K562 (cell line): ENCODE measurements around the gene MED20. TPM values are rescaled to one million over a fixed set of nuclear protein-coding genes. Genes with fewer than 3 reads are reported as not detected.

Experiments
- CREB1 ChIP-seq, 2 experiments: sonication (generic) in 1 of 2; formaldehyde crosslinking in 1 of 2; IDR thresholded peaks; 2 replicates each; pipeline versions ENCODE4 v1.6.1 to v1.8.0; 2012 to 2022; ENCODE audit warnings: inconsistent platforms in 1 of 2, mild to moderate bottlenecking in 1 of 2, missing genetic modification reagents in 1 of 2, moderate library complexity in 1 of 2
- E2F3 ChIP-seq: fragments of 250-450 bp; sonication (Bioruptor Pico); IDR thresholded peaks from 2 replicates; pipeline ENCODE4 v1.4.0; 2020; ENCODE audit warnings: mild to moderate bottlenecking
- HDGF ChIP-seq: fragments of 450-650 bp; IDR thresholded peaks from 2 replicates; pipeline ENCODE4 v1.6.1; 2016
- LARP7 ChIP-seq: fragments of 450-650 bp; IDR thresholded peaks from 2 replicates; pipeline ENCODE4 v1.6.1; 2016
- MEF2A ChIP-seq: IDR thresholded peaks from 2 replicates; pipeline ENCODE4 v1.6.1; 2011; ENCODE audit warnings: low read depth, mild to moderate bottlenecking, low read length, moderate library complexity; ENCODE audit not compliant: control insufficient read depth
- MYNN ChIP-seq, 2 experiments: sonication (generic); formaldehyde crosslinking in 1 of 2; IDR thresholded peaks; 2 replicates each; pipeline versions ENCODE4 v1.5.0 to v1.6.1; 2016 to 2020; ENCODE audit warnings: antibody characterized with exemption in 1 of 2, missing genetic modification reagents in 1 of 2
- OTX1 ChIP-seq: fragments of 450-650 bp; formaldehyde crosslinking; IDR thresholded peaks from 2 replicates; pipeline ENCODE4 v1.4.0; 2022; ENCODE audit warnings: mild to moderate bottlenecking
- RBM22 ChIP-seq: fragments of 200-400 bp; formaldehyde crosslinking; IDR thresholded peaks from 2 replicates; pipeline ENCODE4 v1.6.1; 2018; ENCODE audit warnings: low read length, low read depth; ENCODE audit not compliant: poor library complexity, severe bottlenecking
- SRSF1 ChIP-seq: fragments of 200-400 bp; formaldehyde crosslinking; IDR thresholded peaks from 2 replicates; pipeline ENCODE4 v1.6.1; 2017; ENCODE audit warnings: mild to moderate bottlenecking, low read depth, low read length, moderate library complexity
- ZNF165 ChIP-seq: fragments of 250-450 bp; sonication (Bioruptor Pico); IDR thresholded peaks from 2 replicates; pipeline ENCODE4 v1.4.0; 2020; ENCODE audit warnings: borderline replicate concordance
- ZNF408 ChIP-seq: fragments of 250-450 bp; sonication (Bioruptor Pico); IDR thresholded peaks from 2 replicates; pipeline ENCODE4 v1.4.0; 2020; ENCODE audit warnings: low read depth, mild to moderate bottlenecking, moderate library complexity
- ZNF561 ChIP-seq: fragments of 450-650 bp; formaldehyde crosslinking; conservative IDR thresholded peaks from 2 replicates; pipeline ENCODE4 v1.4.0; 2020; ENCODE audit warnings: mild to moderate bottlenecking, moderate library complexity
- ZNF589 ChIP-seq: fragments of 200-800 bp; sonication (Bioruptor generic); IDR thresholded peaks from 2 replicates; pipeline ENCODE4 v1.6.1; 2016; ENCODE audit warnings: low read depth, missing genetic modification characterization, missing compliant biosample characterization
- ZNF766 ChIP-seq: fragments of 200-800 bp; sonication (Bioruptor generic); conservative IDR thresholded peaks from 2 replicates; pipeline ENCODE4 v1.6.1; 2016; ENCODE audit warnings: missing genetic modification characterization, missing compliant biosample characterization
- ZNF79 ChIP-seq: fragments of 250-450 bp; sonication (Bioruptor Pico); IDR thresholded peaks from 2 replicates; pipeline ENCODE4 v1.4.0; 2020; ENCODE audit warnings: low read depth, mild to moderate bottlenecking, moderate library complexity
- ZZZ3 ChIP-seq: fragments of 450-650 bp; IDR thresholded peaks from 2 replicates; pipeline ENCODE4 v1.6.1; 2016; ENCODE audit warnings: antibody characterized with exemption, mild to moderate bottlenecking, moderate library complexity
- polyA plus RNA-seq, 8 experiments: library from polyadenylated mRNA; depleted of rRNA in 4 of 8; stranded (reverse) in 5 of 8; unstranded in 3 of 8; fragments of >200 nt; fragmentation: Nextera tagmentation in 2 of 8; fragmentation: Illumina TruSeq in 1 of 8; extraction: Ambion mirVana in 2 of 8; extraction: Trizol in 1 of 8; gene quantifications; 2 replicates each; pipeline versions ENCODE4 v1.2.1 to v1.2.3, GENCODE V29; 2011 to 2014; ENCODE audit warnings: inconsistent platforms in 1 of 8, missing spikeins in 1 of 8
- total RNA-seq, 7 experiments: library from RNA; depleted of rRNA in 6 of 7; stranded (reverse); fragments of >200 nt in 6 of 7; fragmentation: Illumina TruSeq in 2 of 7; extraction: Trizol in 2 of 7; gene quantifications; 2 replicates each; pipeline versions ENCODE4 v1.2.1 to v1.2.3, GENCODE V29; 2011 to 2021; ENCODE audit warnings: low replicate concordance in 1 of 7
- TF ChIP-seq, protein P1 (sequence below), 3 experiments: fragments of 200-800 bp in 1 of 3; sonication (Bioruptor generic) in 1 of 3; sonication (generic) in 1 of 3; formaldehyde crosslinking in 1 of 3; IDR thresholded peaks; 2 replicates each; pipeline versions ENCODE4 v1.6.1 to v1.8.0; 2016 to 2022; ENCODE audit warnings: mild to moderate bottlenecking in 2 of 3, missing compliant biosample characterization in 2 of 3, missing genetic modification characterization in 2 of 3, missing genetic modification reagents in 1 of 3
- TF ChIP-seq, protein P2 (sequence below): fragments of 250-450 bp; sonication (Bioruptor Pico); IDR thresholded peaks from 2 replicates; pipeline ENCODE4 v1.5.0; 2022; ENCODE audit warnings: mild to moderate bottlenecking
- TF ChIP-seq, protein P3 (sequence below): fragments of 450-650 bp; IDR thresholded peaks from 2 replicates; pipeline ENCODE4 v1.6.1; 2016
- TF ChIP-seq, protein P4 (sequence below), 2 experiments: IDR thresholded peaks; 2 replicates each; pipeline ENCODE4 v1.6.1; 2012; ENCODE audit warnings: improper control_type of control experiment in 2 of 2, low read depth in 2 of 2, low read length in 2 of 2, borderline replicate concordance in 1 of 2

The MED20 gene
- total and polyA plus RNA-seq, 9 of the 15 experiments (the other 6 are each of a cell fraction or from before 2014, with no cell fraction given): 27.3 to 80.9 (median 46.0) TPM

DNA sequence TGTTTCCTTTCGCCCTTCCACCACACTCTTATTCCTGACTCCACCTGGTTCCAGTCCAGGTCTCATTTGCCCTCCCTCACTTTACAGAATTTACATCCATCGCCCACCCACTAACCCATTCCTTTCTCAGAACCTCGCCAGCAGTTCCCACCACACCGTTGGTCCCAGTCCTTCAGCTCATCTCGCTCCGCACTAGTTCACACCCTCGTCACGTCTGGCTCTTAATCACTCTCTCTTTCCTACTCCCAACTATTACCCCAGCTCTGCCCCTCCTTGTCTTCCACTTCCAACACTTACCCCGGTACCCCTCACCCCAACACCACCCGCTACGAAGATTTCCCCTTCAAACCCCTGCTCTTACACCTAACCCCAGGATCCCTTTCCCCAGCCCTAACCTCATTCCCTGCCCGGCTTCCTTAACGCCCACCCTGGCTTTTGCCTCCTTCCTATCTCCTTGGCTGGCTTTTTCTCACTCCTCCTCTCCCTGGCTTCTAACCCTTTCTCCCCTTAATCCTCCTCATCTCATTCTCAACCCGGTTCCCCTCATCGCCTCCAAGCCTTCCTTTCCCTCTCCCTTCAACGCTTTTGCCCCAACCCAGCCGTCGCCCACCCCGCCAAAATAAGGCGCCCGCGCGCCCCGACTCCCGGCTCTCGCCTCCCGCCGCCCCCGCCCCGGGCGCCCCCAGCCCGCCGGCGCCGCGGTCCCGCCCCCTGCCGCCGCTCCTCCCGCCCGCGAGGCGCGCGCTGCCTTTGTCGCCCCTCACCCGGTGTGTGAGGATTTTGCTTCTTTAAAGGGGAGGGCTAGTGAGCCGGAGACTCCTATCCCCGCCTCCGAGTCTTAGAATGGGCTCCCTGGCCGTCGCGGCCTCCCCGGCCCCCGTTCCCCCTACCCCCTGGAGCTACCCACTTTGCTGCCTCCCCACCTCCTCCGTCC is 26.3 kb downstream of the MED20 start (continued):
- TF ChIP-seq, protein P1, sequence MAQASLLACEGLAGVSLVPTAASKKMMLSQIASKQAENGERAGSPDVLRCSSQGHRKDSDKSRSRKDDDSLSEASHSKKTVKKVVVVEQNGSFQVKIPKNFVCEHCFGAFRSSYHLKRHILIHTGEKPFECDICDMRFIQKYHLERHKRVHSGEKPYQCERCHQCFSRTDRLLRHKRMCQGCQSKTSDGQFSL (CRISPR knock-in tag; IDR thresholded peaks at IDR 0.05): no peak
- TF ChIP-seq, protein P1 (tag; IDR thresholded peaks at IDR 0.05): no peak
- TF ChIP-seq MEF2A: no peak
- no peak for TF ChIP-seq HDGF
- no peak for TF ChIP-seq ZNF561 (CRISPR knock-in tag)
- no peak for TF ChIP-seq ZNF408 (CRISPR knock-in tag)
- TF ChIP-seq ZNF165 (CRISPR knock-in tag): no peak
- no peak for TF ChIP-seq ZNF766 (CRISPR knock-in tag)
- no peak for TF ChIP-seq RBM22
- peak; percentile 62; the same call in 1 of the 2 replicates for TF ChIP-seq OTX1 (CRISPR knock-in tag)
- no peak for TF ChIP-seq SRSF1
- TF ChIP-seq ZNF589 (CRISPR knock-in tag): no peak
- TF ChIP-seq E2F3 (CRISPR knock-in tag): no peak
- TF ChIP-seq, protein P2, sequence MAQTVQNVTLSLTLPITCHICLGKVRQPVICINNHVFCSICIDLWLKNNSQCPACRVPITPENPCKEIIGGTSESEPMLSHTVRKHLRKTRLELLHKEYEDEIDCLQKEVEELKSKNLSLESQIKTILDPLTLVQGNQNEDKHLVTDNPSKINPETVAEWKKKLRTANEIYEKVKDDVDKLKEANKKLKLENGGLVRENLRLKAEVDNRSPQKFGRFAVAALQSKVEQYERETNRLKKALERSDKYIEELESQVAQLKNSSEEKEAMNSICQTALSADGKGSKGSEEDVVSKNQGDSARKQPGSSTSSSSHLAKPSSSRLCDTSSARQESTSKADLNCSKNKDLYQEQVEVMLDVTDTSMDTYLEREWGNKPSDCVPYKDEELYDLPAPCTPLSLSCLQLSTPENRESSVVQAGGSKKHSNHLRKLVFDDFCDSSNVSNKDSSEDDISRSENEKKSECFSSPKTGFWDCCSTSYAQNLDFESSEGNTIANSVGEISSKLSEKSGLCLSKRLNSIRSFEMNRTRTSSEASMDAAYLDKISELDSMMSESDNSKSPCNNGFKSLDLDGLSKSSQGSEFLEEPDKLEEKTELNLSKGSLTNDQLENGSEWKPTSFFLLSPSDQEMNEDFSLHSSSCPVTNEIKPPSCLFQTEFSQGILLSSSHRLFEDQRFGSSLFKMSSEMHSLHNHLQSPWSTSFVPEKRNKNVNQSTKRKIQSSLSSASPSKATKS (CRISPR knock-in tag): no peak
- no peak for TF ChIP-seq ZNF79 (CRISPR knock-in tag)
- peak; percentile 79; the same call in 1 of the 2 replicates for TF ChIP-seq LARP7
- no peak for TF ChIP-seq ZZZ3
- TF ChIP-seq, protein P3, sequence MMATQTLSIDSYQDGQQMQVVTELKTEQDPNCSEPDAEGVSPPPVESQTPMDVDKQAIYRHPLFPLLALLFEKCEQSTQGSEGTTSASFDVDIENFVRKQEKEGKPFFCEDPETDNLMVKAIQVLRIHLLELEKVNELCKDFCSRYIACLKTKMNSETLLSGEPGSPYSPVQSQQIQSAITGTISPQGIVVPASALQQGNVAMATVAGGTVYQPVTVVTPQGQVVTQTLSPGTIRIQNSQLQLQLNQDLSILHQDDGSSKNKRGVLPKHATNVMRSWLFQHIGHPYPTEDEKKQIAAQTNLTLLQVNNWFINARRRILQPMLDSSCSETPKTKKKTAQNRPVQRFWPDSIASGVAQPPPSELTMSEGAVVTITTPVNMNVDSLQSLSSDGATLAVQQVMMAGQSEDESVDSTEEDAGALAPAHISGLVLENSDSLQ: no peak
- TF ChIP-seq MYNN (IDR thresholded peaks at IDR 0.05): 0 out of 2 replicates have a peak, but pooled peaks have one; percentile 24
- no peak for TF ChIP-seq MYNN (CRISPR knock-in tag; IDR thresholded peaks at IDR 0.05)
- TF ChIP-seq CREB1 (IDR thresholded peaks at IDR 0.05): no peak
- TF ChIP-seq CREB1 (CRISPR knock-in tag; IDR thresholded peaks at IDR 0.05): no peak
- TF ChIP-seq, protein P4, sequence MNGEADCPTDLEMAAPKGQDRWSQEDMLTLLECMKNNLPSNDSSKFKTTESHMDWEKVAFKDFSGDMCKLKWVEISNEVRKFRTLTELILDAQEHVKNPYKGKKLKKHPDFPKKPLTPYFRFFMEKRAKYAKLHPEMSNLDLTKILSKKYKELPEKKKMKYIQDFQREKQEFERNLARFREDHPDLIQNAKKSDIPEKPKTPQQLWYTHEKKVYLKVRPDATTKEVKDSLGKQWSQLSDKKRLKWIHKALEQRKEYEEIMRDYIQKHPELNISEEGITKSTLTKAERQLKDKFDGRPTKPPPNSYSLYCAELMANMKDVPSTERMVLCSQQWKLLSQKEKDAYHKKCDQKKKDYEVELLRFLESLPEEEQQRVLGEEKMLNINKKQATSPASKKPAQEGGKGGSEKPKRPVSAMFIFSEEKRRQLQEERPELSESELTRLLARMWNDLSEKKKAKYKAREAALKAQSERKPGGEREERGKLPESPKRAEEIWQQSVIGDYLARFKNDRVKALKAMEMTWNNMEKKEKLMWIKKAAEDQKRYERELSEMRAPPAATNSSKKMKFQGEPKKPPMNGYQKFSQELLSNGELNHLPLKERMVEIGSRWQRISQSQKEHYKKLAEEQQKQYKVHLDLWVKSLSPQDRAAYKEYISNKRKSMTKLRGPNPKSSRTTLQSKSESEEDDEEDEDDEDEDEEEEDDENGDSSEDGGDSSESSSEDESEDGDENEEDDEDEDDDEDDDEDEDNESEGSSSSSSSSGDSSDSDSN (IDR thresholded peaks at IDR 0.05; ENCODE audit: borderline replicate concordance in 1 of 2, low read depth in 2 of 2, low read length in 2 of 2): no peak
